ENCODE results near the gene ARFIP2.

ARFIP2 gene

DNA sequence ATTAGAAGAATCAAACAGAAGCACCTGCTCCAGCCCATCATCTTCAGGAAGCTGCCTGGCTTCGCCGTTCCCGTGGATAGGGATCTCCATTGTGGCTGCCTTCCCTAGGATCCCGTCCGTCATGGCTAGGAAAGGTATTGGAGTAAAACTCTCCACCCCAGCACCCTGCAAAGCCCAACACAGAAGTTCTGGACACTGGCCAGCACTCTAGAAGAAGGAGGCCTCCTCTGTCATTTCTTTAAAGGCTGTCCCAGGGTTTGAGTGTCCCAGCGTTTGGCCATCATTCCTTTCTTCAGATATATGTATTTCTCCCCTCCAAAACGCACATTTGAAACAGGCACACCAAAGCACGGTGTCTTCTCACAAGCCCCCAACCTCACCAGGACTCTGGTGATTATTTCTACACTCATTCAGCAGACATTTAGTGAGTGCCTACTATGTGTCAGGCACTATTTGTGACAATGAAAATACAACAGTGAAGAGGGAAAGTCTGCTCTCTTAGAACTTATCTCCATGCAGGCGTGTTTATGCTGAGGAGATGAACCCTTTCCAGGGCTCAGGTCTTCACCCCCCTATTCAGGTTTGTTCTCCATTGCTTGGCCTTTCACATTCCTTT lies 724 bp downstream of the ARFIP2 start:
- DNase-seq: no peak

DNA sequence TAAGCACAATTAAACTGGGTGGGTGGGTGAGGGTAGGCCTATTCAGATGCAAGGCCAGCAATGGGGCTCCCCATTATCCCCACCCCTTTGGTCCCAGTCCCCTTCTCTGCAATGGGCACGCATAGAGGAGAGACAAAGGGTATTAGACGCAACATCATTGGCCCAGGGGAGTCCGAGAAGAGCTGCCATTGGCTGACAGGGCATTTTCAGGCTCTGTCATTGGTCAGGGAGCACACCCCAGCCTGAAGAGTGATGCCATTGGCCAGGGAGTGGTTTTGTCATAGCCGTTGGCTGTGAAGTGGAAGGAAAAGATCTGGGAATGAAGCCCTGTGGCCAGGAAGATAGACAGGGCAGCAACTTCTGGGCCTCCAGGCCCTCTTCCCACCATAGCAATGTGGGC lies 4.6 kb downstream of the ARFIP2 start:
- no peak for DNase-seq

- no peak for DNase-seq
These were observed 5.2 kb downstream of the ARFIP2 start for GRCh38 chr11:6475936-6476335.

DNA sequence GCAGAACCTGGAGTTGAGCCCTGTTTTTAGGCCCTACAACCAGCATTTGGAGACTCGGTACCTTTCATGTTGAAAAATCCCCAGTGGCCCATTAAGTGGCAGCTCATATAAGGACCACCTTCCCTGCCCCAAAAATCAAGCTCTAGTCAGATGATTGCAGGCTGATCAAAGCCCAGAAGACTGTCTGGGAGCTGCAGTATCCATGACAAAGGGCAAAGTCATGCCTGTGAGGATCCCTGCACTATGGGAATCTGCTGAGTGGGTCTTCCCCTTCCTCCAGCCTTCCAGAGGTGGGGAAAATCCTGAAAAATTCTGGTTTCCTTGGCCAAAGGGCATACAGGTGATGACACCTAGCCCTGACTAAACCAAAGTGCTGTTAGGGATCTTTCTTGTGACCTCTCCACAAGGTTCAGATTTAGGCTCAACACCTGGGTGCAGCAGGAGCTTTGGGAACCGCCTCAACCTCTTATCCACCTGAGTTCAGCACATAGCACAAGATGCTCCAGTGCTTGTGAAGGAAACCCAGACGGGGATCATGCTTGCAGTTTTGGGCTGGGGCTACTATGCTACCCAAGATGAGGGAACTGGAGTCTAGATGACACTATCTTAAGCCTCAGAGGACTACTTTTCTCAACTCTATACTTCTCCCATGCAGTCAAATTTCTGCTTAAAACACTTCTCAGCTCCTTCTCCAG lies 6.2 kb downstream of the ARFIP2 start:
- DNase-seq: no peak

DNA sequence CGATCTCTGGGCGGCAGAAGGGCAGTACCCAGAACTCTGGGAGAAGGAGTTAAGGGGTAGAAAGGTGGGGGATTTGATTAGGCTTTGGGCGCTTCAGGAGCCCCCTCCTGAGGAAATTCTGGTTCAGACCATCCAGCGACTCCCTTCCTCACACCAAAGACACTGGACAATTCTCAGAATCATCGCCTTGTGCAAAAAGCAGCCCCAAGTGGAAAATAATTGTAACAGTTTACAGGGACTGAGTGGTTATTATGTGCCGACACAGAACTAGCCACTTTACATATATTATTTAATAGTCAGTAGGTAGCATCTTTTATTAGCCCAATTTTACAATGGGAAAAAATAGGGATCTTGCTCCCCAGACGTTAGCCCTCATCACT lies 6.7 kb downstream of the ARFIP2 start:
- no peak for DNase-seq

DNA sequence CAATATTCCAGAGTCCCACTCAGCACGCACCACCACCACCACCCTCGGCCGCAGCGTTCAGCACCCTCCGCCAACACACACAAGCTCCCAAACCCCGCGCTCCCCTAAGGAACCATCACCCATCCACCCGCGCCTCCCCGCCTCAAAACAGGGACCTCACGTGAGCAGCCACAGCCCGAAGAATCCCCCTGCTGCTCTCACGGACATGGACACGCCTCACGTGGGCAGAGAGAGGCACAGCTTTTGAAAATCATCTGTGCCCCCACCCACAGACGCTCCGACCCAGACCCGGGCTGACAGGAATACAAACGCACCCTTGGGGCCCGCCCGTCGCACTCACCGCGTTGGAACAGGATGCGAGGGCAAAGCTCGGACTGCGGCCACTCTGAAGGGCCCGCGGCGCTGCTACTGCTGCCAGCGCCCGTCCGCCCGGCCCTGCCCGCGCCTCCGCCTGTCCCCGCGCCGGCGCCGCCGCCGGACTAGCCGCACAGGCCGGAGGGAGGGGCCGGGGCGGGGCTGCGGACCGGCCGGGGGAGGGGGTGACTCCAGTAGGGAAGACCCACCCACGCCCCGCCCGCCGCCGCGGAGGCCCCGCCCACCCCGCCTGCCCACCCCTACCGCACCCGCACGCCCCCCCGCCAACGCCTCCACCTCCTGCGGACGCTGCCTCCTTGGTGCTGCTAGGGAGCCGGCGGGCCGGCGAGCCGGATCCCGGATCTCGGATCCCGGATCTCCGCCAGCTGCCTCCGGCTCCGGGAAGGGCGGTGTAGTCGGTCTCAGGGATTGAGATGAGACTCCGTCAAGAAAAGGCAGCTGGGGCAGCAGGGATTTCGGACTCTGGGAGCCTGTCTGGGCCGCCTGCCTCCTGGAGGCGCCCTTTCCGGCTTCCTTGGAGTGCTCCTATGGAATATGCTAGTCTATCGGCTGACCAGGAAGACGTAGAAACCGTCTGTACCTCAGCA lies 7.4 kb downstream of the ARFIP2 start, which contains the start of gene TRIM3:
Gene TRIM3, minus strand, starts transcription at position 491 of the 962 bp plus-strand sequence. CDS start 8,246 bp downstream, outside the sequence.
- DNase-seq: peak; percentile 92

DNA sequence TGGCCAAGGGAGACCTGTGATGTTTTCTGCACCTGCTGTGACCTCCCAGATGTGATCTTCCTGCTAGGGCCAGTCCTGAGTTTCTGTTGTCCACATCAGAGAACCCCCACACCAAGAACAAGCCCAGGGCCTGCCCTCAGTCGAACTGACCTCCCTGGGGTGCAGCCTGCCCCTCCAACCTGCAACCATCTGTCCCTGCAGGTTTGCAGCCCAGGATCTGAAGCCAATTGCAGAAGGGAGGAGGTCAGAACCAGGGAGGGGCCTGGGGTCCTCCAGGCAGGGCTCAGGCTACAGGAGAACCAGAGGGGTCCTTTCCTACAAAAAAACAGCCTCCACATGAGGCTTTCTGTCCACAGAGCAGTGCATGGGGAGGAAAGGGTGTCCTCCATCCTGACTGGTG lies 8.2 kb downstream of the ARFIP2 start:
- DNase-seq: peak; percentile 27

DNA sequence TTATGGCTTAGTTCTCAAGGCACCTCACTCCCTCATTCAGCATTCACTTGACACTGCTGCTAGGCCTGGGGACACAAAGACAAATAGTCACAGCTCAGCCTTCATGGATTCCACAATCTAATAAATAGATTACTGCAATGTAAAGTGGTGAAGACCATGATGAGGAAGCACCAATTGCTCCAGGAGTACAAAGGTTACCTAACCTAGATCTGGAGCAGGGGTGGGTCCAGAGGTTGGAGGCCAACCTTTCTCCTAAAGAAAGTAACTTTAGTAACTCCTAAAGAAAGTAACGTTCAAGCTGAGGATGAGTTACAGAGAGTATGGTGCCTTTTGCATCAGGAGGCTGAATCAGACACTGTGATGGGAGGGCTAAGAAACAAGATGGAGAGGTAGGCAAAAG lies 11.5 kb downstream of the ARFIP2 start:
- DNase-seq: no peak

DNA sequence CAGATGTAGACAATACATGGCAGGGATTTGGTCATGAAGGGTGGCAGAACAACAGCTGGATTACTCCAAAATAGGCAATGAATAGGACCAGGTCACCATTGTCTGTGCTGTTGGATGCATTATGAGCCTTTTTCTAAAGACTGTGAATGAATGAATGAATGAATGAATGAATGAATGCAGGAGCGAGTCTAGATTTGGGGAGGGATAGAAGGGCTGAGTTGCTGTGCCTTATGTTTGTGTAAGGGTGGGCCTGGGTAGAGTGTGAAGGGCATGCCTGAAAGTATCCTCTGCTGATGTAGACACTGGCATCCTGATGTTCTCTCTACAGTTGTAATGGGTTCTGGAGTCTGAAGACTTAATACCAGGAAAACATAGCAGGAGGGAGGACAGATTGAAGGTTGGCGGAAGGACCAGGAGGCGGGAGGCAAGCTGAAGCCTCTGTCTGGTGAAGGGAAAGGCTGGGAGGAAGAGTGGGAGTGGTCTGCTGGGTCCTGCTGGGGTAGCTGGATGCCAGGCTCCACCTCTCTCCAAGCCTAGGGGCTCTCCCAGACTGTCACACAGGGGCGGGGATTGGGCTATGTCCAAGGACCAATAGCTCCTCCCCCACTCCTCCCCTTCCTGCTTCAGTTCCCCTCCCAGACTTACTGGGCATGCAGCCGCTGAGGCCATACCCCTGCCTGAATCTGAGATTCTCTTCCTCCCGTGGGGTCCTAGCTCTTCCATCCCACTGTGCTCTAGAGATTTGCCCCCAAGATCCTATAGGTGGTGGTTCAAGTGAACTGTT lies 12.2 kb downstream of the ARFIP2 start:
- peak; percentile 90 for DNase-seq

DNA sequence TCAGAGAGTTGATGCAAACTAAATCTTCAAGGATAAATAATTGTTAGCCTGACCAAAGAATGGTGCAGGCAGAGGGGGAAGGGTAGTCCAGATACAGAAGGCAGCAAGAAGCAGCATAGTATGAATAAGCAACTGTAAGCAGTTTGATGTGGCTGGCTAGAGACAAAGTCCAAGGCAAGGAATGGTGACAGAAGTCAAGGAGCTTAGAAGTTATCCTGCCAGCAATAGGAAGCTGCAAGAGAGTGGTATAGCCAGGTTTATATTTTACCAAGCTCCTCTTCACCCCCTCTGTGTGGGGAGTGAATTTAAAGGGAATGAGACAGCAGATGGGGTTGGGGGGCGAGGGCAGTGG lies 22.1 kb downstream of the ARFIP2 start:
- no peak for DNase-seq

- DNase-seq: no peak
These were observed 22.6 kb downstream of the ARFIP2 start for GRCh38 chr11:6458352-6459098.

- no peak for DNase-seq
These were observed 23.4 kb downstream of the ARFIP2 start for GRCh38 chr11:6457581-6458320.

GRCh38 chr11:6456361-6457073 lies 24.6 kb downstream of the ARFIP2 start:
- DNase-seq: no peak

DNA sequence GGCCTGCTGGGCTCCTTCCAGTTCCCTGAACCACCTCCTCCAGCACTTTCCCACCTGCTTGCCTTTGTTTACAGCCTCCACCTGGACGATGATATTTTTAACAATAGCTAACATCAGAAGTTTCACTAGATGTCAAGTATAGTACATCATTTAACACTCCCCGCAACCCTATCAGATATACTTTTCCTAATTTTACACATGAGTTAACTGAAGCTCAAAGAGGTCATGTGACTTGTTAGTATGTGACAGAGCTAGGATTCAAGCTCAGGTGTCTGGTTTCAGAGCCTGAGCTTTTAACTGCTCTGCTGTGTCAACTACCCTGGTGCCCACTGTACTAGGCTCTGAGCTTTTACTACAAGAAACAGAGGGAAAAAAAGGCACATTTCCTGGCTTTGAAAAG lies 26.1 kb downstream of the ARFIP2 start:
- no peak for DNase-seq

- no peak for DNase-seq
These were observed 28.0 kb downstream of the ARFIP2 start for GRCh38 chr11:6453152-6453551.

- no peak for DNase-seq
These were observed 28.9 kb downstream of the ARFIP2 start for GRCh38 chr11:6452219-6452618.

GRCh38 chr11:6448574-6448973 lies 32.6 kb downstream of the ARFIP2 start:
- DNase-seq: no peak

DNA sequence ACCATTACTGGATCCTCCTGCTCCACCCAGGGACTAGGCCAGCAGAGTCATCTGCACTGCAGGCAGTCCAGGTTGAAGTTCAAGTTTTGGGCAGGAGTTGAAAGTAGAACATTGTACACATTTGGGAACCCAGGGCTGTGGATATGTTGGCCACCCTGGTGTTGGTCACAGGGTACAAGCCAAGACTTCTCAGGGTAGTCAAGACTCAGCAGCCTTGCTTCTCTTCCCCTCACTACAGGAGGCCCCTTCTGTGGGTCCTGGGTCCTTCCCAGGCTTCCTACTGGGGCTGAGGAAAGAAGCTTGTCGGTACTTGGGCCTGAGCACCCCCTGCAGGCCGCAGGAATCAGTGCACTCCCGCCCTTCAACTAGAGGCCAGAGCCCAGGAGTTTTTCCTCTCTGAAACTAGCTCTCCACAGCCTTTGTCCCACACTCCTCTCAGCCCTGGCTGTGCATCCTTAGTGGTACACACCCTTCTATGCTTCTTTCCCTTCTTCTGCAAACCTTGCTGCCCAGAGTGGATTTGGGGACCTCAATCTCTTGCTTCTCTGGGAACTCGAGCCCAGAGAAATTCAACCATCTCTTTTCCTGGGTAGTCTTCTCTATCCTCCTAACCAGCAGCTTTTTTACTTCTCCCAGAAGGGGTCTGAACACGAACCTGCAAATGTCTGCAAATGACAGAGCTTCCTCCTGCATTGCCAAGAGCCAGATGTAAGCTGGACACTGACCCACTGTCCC lies 37.7 kb downstream of the ARFIP2 start:
- DNase-seq: peak; percentile 54

GRCh38 chr11:6442441-6442840 lies 38.7 kb downstream of the ARFIP2 start:
- no peak for DNase-seq

DNA sequence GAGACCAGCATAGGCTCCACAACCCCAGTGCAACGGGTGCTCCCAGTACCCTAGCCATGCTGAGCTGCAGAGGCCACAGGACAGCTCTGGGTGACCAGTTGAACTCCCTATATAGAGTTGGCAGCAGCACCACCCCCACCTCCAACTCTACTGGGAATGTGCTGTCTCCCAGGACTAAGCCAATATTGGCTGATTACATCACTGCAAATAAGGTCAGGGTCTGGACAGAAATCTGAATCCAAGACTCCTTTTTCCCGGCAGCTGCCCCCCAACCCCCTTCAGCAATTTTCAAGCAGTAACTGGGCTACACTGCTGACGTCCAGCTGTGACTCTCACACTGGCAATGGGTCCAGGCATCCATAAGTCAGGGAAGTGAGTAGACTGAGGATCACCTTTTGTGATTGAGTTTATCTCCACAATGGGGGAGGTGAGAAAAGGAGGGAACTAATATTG lies 40.2 kb downstream of the ARFIP2 start, which contains the start of gene HPX:
Gene HPX, minus strand, starts transcription at position 82 of the 453 bp plus-strand sequence. Its CDS starts 24 bp downstream, at position 58.
- no peak for DNase-seq

Data from NCI-H146 (cell line).